Breast epithelium (tissue), 4 donors: ENCODE measurements around the gene TP63. TPM values are rescaled to one million over a fixed set of nuclear protein-coding genes. Genes with fewer than 3 reads are reported as not detected.

ENCODE experiments used
- DNase-seq, 2 donors: peaks; one replicate each; pipeline ENCODE4 v3.0.0-alpha.2; 2019; ENCODE audit warnings: low spot score in 2 of 2
- H3K27ac ChIP-seq, 2 donors: fragments of 200-600 bp; sonication (generic) in 1 of 2; one replicate each; pipeline ENCODE4 v1.5.1; 2016 to 2019; ENCODE audit warnings: mild to moderate bottlenecking in 1 of 2
- H3K27me3 ChIP-seq, 2 donors: fragments of 200-600 bp; sonication (generic) in 1 of 2; one replicate each; pipeline versions ENCODE4 v1.5.1 to v1.6.0; 2017 to 2019; ENCODE audit warnings: control low read depth in 1 of 2, mild to moderate bottlenecking in 1 of 2
- H3K36me3 ChIP-seq: fragments of 200-600 bp; one replicate; pipeline ENCODE4 v1.5.1; 2019
- H3K4me1 ChIP-seq, 2 donors: fragments of 200-600 bp; sonication (generic); one replicate each; pipeline ENCODE4 v1.5.1; 2016 to 2019; ENCODE audit warnings: control low read depth in 1 of 2
- H3K4me3 ChIP-seq, 3 donors: fragments of 200-600 bp; sonication (generic); 1 replicate in 2 of 3; 2 replicates in 1 of 3; pipeline ENCODE4 v1.5.1; 2016 to 2019; ENCODE audit warnings: mild to moderate bottlenecking in 3 of 3, moderate library complexity in 2 of 3
- H3K9me3 ChIP-seq, 2 donors: fragments of 200-600 bp; sonication (generic) in 1 of 2; one replicate each; pipeline ENCODE4 v1.5.1; 2016 to 2019; ENCODE audit warnings: control low read depth in 1 of 2
- CTCF ChIP-seq, 3 donors: fragments of 450-650 bp; IDR thresholded peaks; one replicate each; pipeline ENCODE4 v1.5.1; 2016 to 2017; ENCODE audit warnings: antibody characterized with exemption in 3 of 3, mild to moderate bottlenecking in 3 of 3, moderate library complexity in 3 of 3
- POLR2A ChIP-seq: fragments of 450-650 bp; IDR thresholded peaks from one replicate; pipeline ENCODE4 v1.6.1; 2016; ENCODE audit warnings: antibody characterized with exemption, mild to moderate bottlenecking, moderate library complexity
- POLR2AphosphoS5 ChIP-seq, 3 donors: sonication (generic); formaldehyde crosslinking; IDR thresholded peaks; one replicate each; pipeline ENCODE4 v1.6.1; 2017; ENCODE audit warnings: antibody characterized with exemption in 3 of 3
- intact Hi-C: fragments of 100-400 bp; cut with DNase I; formaldehyde crosslinking; loops from one replicate; pipeline ENCODE4 v1.15.1; 2023; ENCODE audit warnings: low total_unique reads
- total RNA-seq, 3 donors: library from RNA; depleted of rRNA; stranded (reverse); fragments of >200 nt; gene quantifications; one replicate each; pipeline ENCODE4 v1.1.0, GENCODE V29; 2016

TP63 gene
- total RNA-seq, 3 donors from 2014 or later, result 0.96 to 47.7 (median 20.0) TPM

DNA sequence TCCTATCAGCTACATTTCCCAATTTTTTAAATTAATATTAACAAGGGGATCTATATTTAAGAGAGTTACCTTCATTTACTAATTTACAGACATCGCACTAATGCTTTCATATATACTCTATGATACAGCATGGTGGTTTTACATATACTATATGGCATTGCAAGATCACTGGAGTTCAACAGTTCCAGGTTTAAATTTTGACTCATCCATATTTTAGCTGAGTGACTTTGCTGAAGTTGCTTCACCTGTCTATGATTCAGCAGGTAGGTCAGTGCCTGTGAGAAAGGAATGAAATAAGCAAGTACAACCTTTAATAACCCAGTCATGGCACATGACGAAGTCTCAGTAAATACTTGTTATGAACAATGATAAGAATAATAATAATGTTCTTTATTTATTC lies 278.4 kb downstream of the TP63 start:
- TF ChIP-seq POLR2AphosphoS5 (IDR thresholded peaks at IDR 0.05), result no peak
- Histone ChIP-seq H3K4me3 (no peak overlapping the region), H3K36me3 (no peaks in the 10 kb centered on the region), H3K9me3 (no peaks in the 10 kb centered on the region), H3K27me3 (no peaks in the 10 kb centered on the region), H3K4me1 (no peaks in the 10 kb centered on the region), H3K27ac (no peak overlapping the region)
- intact Hi-C loops, result no loop called here
- DNase-seq, result no peak

DNA sequence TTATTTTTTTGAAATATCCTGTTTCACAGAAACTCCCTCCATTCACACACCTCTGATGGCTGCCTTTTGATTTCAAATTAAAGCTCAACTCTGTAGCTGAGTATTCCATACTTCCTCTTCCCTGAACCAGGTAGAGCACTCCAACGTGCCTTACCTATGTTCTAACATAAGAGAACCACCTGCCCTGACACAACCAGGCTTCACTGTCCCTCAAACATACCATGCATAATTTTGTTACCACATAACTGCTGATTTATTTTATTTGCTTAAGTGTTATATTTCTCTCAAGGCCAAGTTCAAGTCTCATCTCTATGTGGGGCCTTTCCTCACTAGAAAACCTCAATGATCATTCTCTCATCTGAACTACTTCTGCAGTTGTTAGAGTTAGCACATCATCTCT lies 279.8 kb downstream of the TP63 start:
- H3K4me3 ChIP-seq, result no peak overlapping the region
- H3K27ac ChIP-seq, result no peak overlapping the region
- no peaks in the 10 kb centered on the region for H3K9me3 ChIP-seq
- H3K27me3 ChIP-seq, result no peaks in the 10 kb centered on the region
- no peaks in the 10 kb centered on the region for H3K36me3 ChIP-seq
- TF ChIP-seq POLR2A (no peak), CTCF (IDR thresholded peaks at IDR 0.05) (no peak), POLR2AphosphoS5 (IDR thresholded peaks at IDR 0.05) (no peak)
- no peaks in the 10 kb centered on the region for H3K4me1 ChIP-seq
- intact Hi-C loops, result no loop called here
- DNase-seq, result no peak

DNA sequence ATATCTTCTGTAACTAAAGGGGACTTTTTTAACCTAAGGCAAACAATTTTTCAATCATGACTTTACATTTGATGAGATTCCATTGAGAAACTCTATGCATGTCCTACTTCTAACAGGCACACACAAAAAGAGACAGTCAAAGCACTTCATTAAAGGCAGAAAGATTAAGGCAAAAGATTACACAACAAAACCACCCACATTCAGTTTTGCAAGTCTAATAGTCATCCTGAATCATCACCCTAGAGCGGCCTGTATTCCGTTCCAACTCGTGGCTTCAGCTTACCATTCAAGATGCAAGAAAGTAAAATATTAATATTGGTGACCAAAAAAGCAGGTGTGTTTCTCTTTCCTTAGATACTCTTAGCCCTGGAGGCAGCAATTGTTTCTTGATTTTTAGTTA lies 283.6 kb downstream of the TP63 start:
- no peak for TF ChIP-seq CTCF (IDR thresholded peaks at IDR 0.05)
- TF ChIP-seq POLR2AphosphoS5 (IDR thresholded peaks at IDR 0.05), result no peak
- TF ChIP-seq POLR2A, result no peak
- H3K9me3 ChIP-seq, result no peaks in the 10 kb centered on the region
- no peaks in the 10 kb centered on the region for H3K36me3 ChIP-seq
- H3K27ac ChIP-seq, result no peak overlapping the region
- intact Hi-C loops, result no loop called here
- H3K4me1 ChIP-seq, result no peaks in the 10 kb centered on the region
- no peak for DNase-seq
- no peaks in the 10 kb centered on the region for H3K27me3 ChIP-seq
- no peak overlapping the region for H3K4me3 ChIP-seq

DNA sequence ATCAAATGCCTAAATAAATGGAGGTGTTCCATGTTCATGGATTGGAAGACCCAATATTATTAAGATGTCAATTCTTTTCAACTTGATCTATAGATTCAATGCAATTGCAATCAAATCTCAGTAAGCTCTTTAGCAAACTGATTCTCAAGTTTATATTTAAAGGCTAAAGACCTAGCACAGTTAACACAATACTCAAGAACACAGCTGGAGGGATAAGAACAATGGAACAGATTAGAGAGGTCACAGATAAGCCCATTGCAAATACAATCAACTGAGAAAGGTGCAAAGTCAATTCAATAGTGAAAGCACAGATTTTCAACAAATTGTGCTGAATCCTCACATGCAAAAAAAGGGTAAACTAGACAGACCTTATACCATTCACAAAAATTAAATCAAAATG lies 290.6 kb downstream of the TP63 start:
- Histone ChIP-seq H3K4me3 (no peak overlapping the region), H3K36me3 (no peaks in the 10 kb centered on the region), H3K27ac (no peak overlapping the region), H3K27me3 (no peaks in the 10 kb centered on the region), H3K4me1 (no peaks in the 10 kb centered on the region), H3K9me3 (no peaks in the 10 kb centered on the region)
- no peak for DNase-seq
- intact Hi-C loops, result no loop called here
- TF ChIP-seq POLR2A (no peak), CTCF (IDR thresholded peaks at IDR 0.05) (no peak), POLR2AphosphoS5 (IDR thresholded peaks at IDR 0.05) (no peak)

- Histone ChIP-seq H3K27me3 (no peaks in the 10 kb centered on the region), H3K9me3 (no peaks in the 10 kb centered on the region), H3K4me3 (no peak overlapping the region), H3K4me1 (no peaks in the 10 kb centered on the region), H3K36me3 (no peaks in the 10 kb centered on the region), H3K27ac (peak overlapping the region; percentile 36 to 56)
- DNase-seq, result peak in 1 of 2 donors; percentile 42
- peak in 1 of 3 donors; percentile 34 for TF ChIP-seq POLR2AphosphoS5 (IDR thresholded peaks at IDR 0.05)
- no peak for TF ChIP-seq POLR2A
- intact Hi-C loops, result no loop called here
Observed at GRCh38 chr3:189927975-189928895, 297.0 kb downstream of the TP63 start.

GRCh38 chr3:189936201-189936945 lies 305.2 kb downstream of the TP63 start:
- intact Hi-C loops, result no loop called here

More at GRCh38 chr3:189936201-189936945, 305.2 kb downstream of the TP63 start:
- peaks cover 0 to 1% of the 10 kb centered on the region in 2 donors for H3K4me1 ChIP-seq
- no peak overlapping the region for H3K4me3 ChIP-seq
- H3K27ac ChIP-seq, result peak overlapping the region; percentile 64 to 66
- H3K36me3 ChIP-seq, result no peaks in the 10 kb centered on the region
- H3K9me3 ChIP-seq, result no peaks in the 10 kb centered on the region
- DNase-seq, result no peak
- no peak for TF ChIP-seq POLR2A
- TF ChIP-seq POLR2AphosphoS5 (IDR thresholded peaks at IDR 0.05), result no peak
- no peak for TF ChIP-seq CTCF (IDR thresholded peaks at IDR 0.05)
- H3K27me3 ChIP-seq, result no peaks in the 10 kb centered on the region
